Measurements from ENCODE around the gene MICALL2. TPM values are rescaled to one million over a fixed set of nuclear protein-coding genes. Genes with fewer than 3 reads are reported as not detected.
A peak's percentile ranks its signal among the peaks of the same experiment; 100 is the strongest.

The MICALL2 gene
- polyA plus RNA-seq, 1 of the 3 experiments (the other 2 are of a cell fraction): 38.8 TPM

GRCh38 chr7:1423264-1423811 is 35.9 kb downstream of the MICALL2 start:
- ChIA-PET POLR2A (no interaction called here), CTCF (interaction anchor here (1.1 to 5.9 kb wide), 6 partner anchors 9 to 230 kb away, joined by 3 to 62 read pairs (median 8); no protein-coding TSS in a partner anchor)
- 21% methylated on average over 5 of the region's 5 CpGs for WGBS (ENCODE audit: low lambda C conversion rate)
- peaks cover 69% of the 10 kb centered on the region for H3K27me3 ChIP-seq (ENCODE audit: insufficient read depth)
- H3K9me2 ChIP-seq: no peaks in the 10 kb centered on the region
- no peak overlapping the region for H3K4me3 ChIP-seq (ENCODE audit: low read depth in 2 of 2, low read length in 1 of 2)
- no peaks in the 10 kb centered on the region for H3K9me3 ChIP-seq
- H3K4me1 ChIP-seq (ENCODE audit: control insufficient read depth in 1 of 2, insufficient read depth in 2 of 2, low read depth in 1 of 2, low read length in 1 of 2): peaks cover 0 to 4% of the 10 kb centered on the region in 2 experiments; a peak in 1 of 4 replicates
- H3K9ac ChIP-seq: no peak overlapping the region
- no peaks in the 10 kb centered on the region for H3K36me3 ChIP-seq (replicated peaks in 1 of 2; ENCODE audit: control insufficient read depth in 1 of 2, insufficient read depth in 2 of 2, low read length in 1 of 2)
- no peak overlapping the region for H3K4me2 ChIP-seq
- H4K20me1 ChIP-seq (ENCODE audit: insufficient read depth): no peaks in the 10 kb centered on the region
- TF ChIP-seq TAF1 (IDR thresholded peaks at IDR 0.05; ENCODE audit: borderline replicate concordance, low read depth, low read length) (no peak), GATA2 (CRISPR knock-in tag; IDR thresholded peaks at IDR 0.05) (no peak), RXRA (IDR thresholded peaks at IDR 0.05; ENCODE audit: borderline replicate concordance, low read depth) (no peak), POLR2AphosphoS5 (IDR thresholded peaks at IDR 0.05; ENCODE audit: low read depth, low read length) (no peak), RCOR1 (IDR thresholded peaks at IDR 0.05; ENCODE audit: low read length) (no peak), MEF2A (IDR thresholded peaks at IDR 0.05; ENCODE audit: borderline replicate concordance, low read depth) (no peak), TCF12 (IDR thresholded peaks at IDR 0.05) (no peak), MAX (IDR thresholded peaks at IDR 0.05; ENCODE audit: low read depth) (no peak), ZBTB33 (IDR thresholded peaks at IDR 0.05; ENCODE audit: borderline replicate concordance, low read depth) (no peak), FOXJ3 (CRISPR knock-in tag; IDR thresholded peaks at IDR 0.05) (no peak), GABPA (IDR thresholded peaks at IDR 0.05; ENCODE audit: low read depth) (no peak), FOSL2 (IDR thresholded peaks at IDR 0.05; ENCODE audit: borderline replicate concordance, low read depth) (no peak)
- no peak for DNase-seq
- no peaks in the 10 kb centered on the region for H3K79me2 ChIP-seq (ENCODE audit: insufficient read depth)
- H2AFZ ChIP-seq (ENCODE audit: low read depth): no peak overlapping the region
- H3F3A ChIP-seq (replicated peaks; ENCODE audit: insufficient read depth): peaks cover 5% of the 10 kb centered on the region
- H3K27ac ChIP-seq (ENCODE audit: low read depth in 2 of 2, low read length in 1 of 2): no peak overlapping the region

- no peaks in the 10 kb centered on the region for H4K20me1 ChIP-seq (ENCODE audit: insufficient read depth)
- CTCF ChIA-PET: interaction anchor here (0.7 to 5.9 kb wide), 7 partner anchors 10 to 230 kb away, joined by 3 to 62 read pairs (median 8); no protein-coding TSS in a partner anchor
- H3K4me1 ChIP-seq (ENCODE audit: control insufficient read depth in 1 of 2, insufficient read depth in 2 of 2, low read depth in 1 of 2, low read length in 1 of 2): peaks cover 0 to 4% of the 10 kb centered on the region in 2 experiments; a peak in 1 of 4 replicates
- H3K9ac ChIP-seq: no peak overlapping the region
- no peak overlapping the region for H3K27ac ChIP-seq (ENCODE audit: low read depth in 2 of 2, low read length in 1 of 2)
- no peak overlapping the region for H2AFZ ChIP-seq (ENCODE audit: low read depth)
- H3K9me2 ChIP-seq: no peaks in the 10 kb centered on the region
- no peaks in the 10 kb centered on the region for H3K9me3 ChIP-seq
- H3K36me3 ChIP-seq (replicated peaks in 1 of 2; ENCODE audit: control insufficient read depth in 1 of 2, insufficient read depth in 2 of 2, low read length in 1 of 2): no peaks in the 10 kb centered on the region
- TF ChIP-seq RXRA (IDR thresholded peaks at IDR 0.05; ENCODE audit: borderline replicate concordance, low read depth) (no peak), POLR2AphosphoS5 (IDR thresholded peaks at IDR 0.05; ENCODE audit: low read depth, low read length) (no peak), NRF1 (IDR thresholded peaks at IDR 0.05; ENCODE audit: low read depth, low read length) (no peak), FOXM1 (IDR thresholded peaks at IDR 0.05; ENCODE audit: low read depth) (no peak), RFX5 (IDR thresholded peaks at IDR 0.05; ENCODE audit: low read length) (no peak), USF1 (IDR thresholded peaks at IDR 0.05; ENCODE audit: borderline replicate concordance, low read depth) (peak; percentile 35; the same call in 1 of the 2 replicates), EZH2phosphoT487 (IDR thresholded peaks at IDR 0.05; ENCODE audit: borderline replicate concordance, low read depth) (peak; percentile 75; the same call in 1 of the 2 replicates), GATA2 (CRISPR knock-in tag; IDR thresholded peaks at IDR 0.05) (no peak), NFIC (IDR thresholded peaks at IDR 0.05; ENCODE audit: borderline replicate concordance) (no peak), RAD21 (IDR thresholded peaks at IDR 0.05; ENCODE audit: low read length) (no peak), MAX (IDR thresholded peaks at IDR 0.05; ENCODE audit: low read depth) (no peak)
- H3K79me2 ChIP-seq (ENCODE audit: insufficient read depth): no peaks in the 10 kb centered on the region
- H3K4me2 ChIP-seq: no peak overlapping the region
- peak; percentile 69 for DNase-seq
- POLR2A ChIA-PET: no interaction called here
- peaks cover 74% of the 10 kb centered on the region for H3K27me3 ChIP-seq (ENCODE audit: insufficient read depth)
- H3F3A ChIP-seq (replicated peaks; ENCODE audit: insufficient read depth): peaks cover 12% of the 10 kb centered on the region
- H3K4me3 ChIP-seq (ENCODE audit: low read depth in 2 of 2, low read length in 1 of 2): no peak overlapping the region
- 9% methylated on average over 24 of the region's 24 CpGs for WGBS (ENCODE audit: low lambda C conversion rate)
These were observed 36.6 kb downstream of the MICALL2 start for GRCh38 chr7:1422512-1423263.

Data from SK-N-SH (cell line).